ENCODE data around the gene FOSL1. TPM values are rescaled to one million over a fixed set of nuclear protein-coding genes. Genes with fewer than 3 reads are reported as not detected.

FOSL1 gene
- total RNA-seq, 1 experiment from 2014 or later: 20.5 TPM

- CTCF ChIA-PET: interaction anchor here (0.6 to 2.7 kb wide), 6 partner anchors 8 to 64 kb away, joined by 3 to 9 read pairs (median 4); partner anchors contain the start of gene MUS81
- no peak overlapping the region for H3K27ac Mint-ChIP-seq
- POLR2A ChIA-PET: no interaction called here
Measured at GRCh38 chr11:65843811-65844210, 56.4 kb downstream of the FOSL1 start.

GRCh38 chr11:65842144-65842543 lies 58.0 kb downstream of the FOSL1 start:
- Mint-ChIP-seq H3K9me3 (no peaks in the 10 kb centered on the region), H3K27me3 (ENCODE audit: low read depth) (peaks cover 3% of the 10 kb centered on the region), H3K36me3 (no peaks in the 10 kb centered on the region), H3K27ac (no peak overlapping the region), H3K4me3 (no peak overlapping the region), H3K4me1 (no peaks in the 10 kb centered on the region)
- POLR2A ChIA-PET: no interaction called here
- no peak for ATAC-seq
- CTCF ChIA-PET: interaction anchor here (1.7 to 2.7 kb wide), 3 partner anchors 10 to 62 kb away, joined by 4 to 9 read pairs (median 6); partner anchors contain the start of gene MUS81
- TF ChIP-seq MAX (CRISPR knock-in tag; IDR thresholded peaks at IDR 0.05): no peak
- no peak for TF ChIP-seq PREB (CRISPR knock-in tag; IDR thresholded peaks at IDR 0.05; ENCODE audit: borderline replicate concordance)
- TF ChIP-seq, protein P1, sequence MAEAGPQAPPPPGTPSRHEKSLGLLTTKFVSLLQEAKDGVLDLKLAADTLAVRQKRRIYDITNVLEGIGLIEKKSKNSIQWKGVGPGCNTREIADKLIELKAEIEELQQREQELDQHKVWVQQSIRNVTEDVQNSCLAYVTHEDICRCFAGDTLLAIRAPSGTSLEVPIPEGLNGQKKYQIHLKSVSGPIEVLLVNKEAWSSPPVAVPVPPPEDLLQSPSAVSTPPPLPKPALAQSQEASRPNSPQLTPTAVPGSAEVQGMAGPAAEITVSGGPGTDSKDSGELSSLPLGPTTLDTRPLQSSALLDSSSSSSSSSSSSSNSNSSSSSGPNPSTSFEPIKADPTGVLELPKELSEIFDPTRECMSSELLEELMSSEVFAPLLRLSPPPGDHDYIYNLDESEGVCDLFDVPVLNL (CRISPR knock-in tag; IDR thresholded peaks at IDR 0.05; ENCODE audit: borderline replicate concordance, low read depth): no peak
- no peak for TF ChIP-seq NFATC4 (CRISPR knock-in tag; IDR thresholded peaks at IDR 0.05)
- TF ChIP-seq, protein P2, sequence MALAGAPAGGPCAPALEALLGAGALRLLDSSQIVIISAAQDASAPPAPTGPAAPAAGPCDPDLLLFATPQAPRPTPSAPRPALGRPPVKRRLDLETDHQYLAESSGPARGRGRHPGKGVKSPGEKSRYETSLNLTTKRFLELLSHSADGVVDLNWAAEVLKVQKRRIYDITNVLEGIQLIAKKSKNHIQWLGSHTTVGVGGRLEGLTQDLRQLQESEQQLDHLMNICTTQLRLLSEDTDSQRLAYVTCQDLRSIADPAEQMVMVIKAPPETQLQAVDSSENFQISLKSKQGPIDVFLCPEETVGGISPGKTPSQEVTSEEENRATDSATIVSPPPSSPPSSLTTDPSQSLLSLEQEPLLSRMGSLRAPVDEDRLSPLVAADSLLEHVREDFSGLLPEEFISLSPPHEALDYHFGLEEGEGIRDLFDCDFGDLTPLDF (CRISPR knock-in tag; IDR thresholded peaks at IDR 0.05): no peak
- no peak for DNase-seq (ENCODE audit: low spot score)

More at GRCh38 chr11:65843811-65844210, 56.4 kb downstream of the FOSL1 start:
- Mint-ChIP-seq H3K36me3 (no peaks in the 10 kb centered on the region), H3K9me3 (no peaks in the 10 kb centered on the region), H3K4me1 (no peaks in the 10 kb centered on the region), H3K4me3 (no peak overlapping the region), H3K27me3 (ENCODE audit: low read depth) (peaks cover 13% of the 10 kb centered on the region)
- TF ChIP-seq ZNF416 (CRISPR knock-in tag; IDR thresholded peaks at IDR 0.05): no peak
- TF ChIP-seq ZBTB21 (CRISPR knock-in tag; IDR thresholded peaks at IDR 0.05; ENCODE audit: borderline replicate concordance): no peak
- no peak for TF ChIP-seq NR3C1 (CRISPR knock-in tag; conservative IDR thresholded peaks at IDR 0.05; ENCODE audit: low read depth)
- TF ChIP-seq ZNF317 (CRISPR knock-in tag; IDR thresholded peaks at IDR 0.05; ENCODE audit: borderline replicate concordance, low read depth): no peak
- TF ChIP-seq, protein P3, sequence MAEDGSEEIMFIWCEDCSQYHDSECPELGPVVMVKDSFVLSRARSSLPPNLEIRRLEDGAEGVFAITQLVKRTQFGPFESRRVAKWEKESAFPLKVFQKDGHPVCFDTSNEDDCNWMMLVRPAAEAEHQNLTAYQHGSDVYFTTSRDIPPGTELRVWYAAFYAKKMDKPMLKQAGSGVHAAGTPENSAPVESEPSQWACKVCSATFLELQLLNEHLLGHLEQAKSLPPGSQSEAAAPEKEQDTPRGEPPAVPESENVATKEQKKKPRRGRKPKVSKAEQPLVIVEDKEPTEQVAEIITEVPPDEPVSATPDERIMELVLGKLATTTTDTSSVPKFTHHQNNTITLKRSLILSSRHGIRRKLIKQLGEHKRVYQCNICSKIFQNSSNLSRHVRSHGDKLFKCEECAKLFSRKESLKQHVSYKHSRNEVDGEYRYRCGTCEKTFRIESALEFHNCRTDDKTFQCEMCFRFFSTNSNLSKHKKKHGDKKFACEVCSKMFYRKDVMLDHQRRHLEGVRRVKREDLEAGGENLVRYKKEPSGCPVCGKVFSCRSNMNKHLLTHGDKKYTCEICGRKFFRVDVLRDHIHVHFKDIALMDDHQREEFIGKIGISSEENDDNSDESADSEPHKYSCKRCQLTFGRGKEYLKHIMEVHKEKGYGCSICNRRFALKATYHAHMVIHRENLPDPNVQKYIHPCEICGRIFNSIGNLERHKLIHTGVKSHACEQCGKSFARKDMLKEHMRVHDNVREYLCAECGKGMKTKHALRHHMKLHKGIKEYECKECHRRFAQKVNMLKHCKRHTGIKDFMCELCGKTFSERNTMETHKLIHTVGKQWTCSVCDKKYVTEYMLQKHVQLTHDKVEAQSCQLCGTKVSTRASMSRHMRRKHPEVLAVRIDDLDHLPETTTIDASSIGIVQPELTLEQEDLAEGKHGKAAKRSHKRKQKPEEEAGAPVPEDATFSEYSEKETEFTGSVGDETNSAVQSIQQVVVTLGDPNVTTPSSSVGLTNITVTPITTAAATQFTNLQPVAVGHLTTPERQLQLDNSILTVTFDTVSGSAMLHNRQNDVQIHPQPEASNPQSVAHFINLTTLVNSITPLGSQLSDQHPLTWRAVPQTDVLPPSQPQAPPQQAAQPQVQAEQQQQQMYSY (CRISPR knock-in tag; IDR thresholded peaks at IDR 0.05): no peak
- no peak for TF ChIP-seq ZNF671 (CRISPR knock-in tag; IDR thresholded peaks at IDR 0.05)
- TF ChIP-seq ZBTB43 (CRISPR knock-in tag; IDR thresholded peaks at IDR 0.05): no peak
- TF ChIP-seq, protein P4, sequence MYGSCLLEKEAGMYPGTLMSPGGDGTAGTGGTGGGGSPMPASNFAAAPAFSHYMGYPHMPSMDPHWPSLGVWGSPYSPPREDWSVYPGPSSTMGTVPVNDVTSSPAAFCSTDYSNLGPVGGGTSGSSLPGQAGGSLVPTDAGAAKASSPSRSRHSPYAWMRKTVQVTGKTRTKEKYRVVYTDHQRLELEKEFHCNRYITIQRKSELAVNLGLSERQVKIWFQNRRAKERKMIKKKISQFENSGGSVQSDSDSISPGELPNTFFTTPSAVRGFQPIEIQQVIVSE (CRISPR knock-in tag; IDR thresholded peaks at IDR 0.05; ENCODE audit: borderline replicate concordance): no peak
- ATAC-seq (no peak), DNase-seq (ENCODE audit: low spot score) (no peak)

Other genes starting within 250 kb of the FOSL1 start
- gene RELA, start 237.5 kb downstream of the FOSL1 start, total RNA-seq (2021): 26.3 to 35.1 TPM (median 29.0 TPM) in 3 replicates
- 44.9 to 56.6 TPM (median 46.0 TPM) in 3 replicates for gene KAT5, start 188.1 kb downstream of the FOSL1 start, total RNA-seq (2021)
- gene RNASEH2C, start 179.6 kb downstream of the FOSL1 start, total RNA-seq (2021): 42.1 to 53.0 TPM (median 52.2 TPM) in 3 replicates
- 16.5 to 17.7 TPM (median 17.2 TPM) in 3 replicates for gene AP5B1, start 119.4 kb downstream of the FOSL1 start, total RNA-seq (2021)
- 6.8 to 7.7 TPM (median 7.7 TPM) in 3 replicates for gene OVOL1, start 113.3 kb downstream of the FOSL1 start, total RNA-seq (2021)
- gene SNX32, start 66.4 kb downstream of the FOSL1 start, total RNA-seq (2021): 2.2 to 3.4 TPM (median 2.9 TPM) in 3 replicates
- gene CFL1, start 42.2 kb downstream of the FOSL1 start, total RNA-seq (2021): 1,014 to 1,073 TPM (median 1,031 TPM) in 3 replicates
- 44.9 to 45.9 TPM (median 45.1 TPM) in 3 replicates for gene MUS81, start 40.0 kb downstream of the FOSL1 start, total RNA-seq (2021)
- gene EFEMP2, start 27.6 kb downstream of the FOSL1 start, total RNA-seq (2021): 14.2 to 17.9 TPM (median 17.8 TPM) in 3 replicates
- gene CTSW, start 20.6 kb downstream of the FOSL1 start, total RNA-seq (2021): 0.18 TPM in 1 of 3 replicates, not detected in the others
- gene FIBP, start 11.9 kb downstream of the FOSL1 start, total RNA-seq (2021): 91.6 to 93.1 TPM (median 92.2 TPM) in 3 replicates
- gene CCDC85B, start 9.7 kb downstream of the FOSL1 start, total RNA-seq (2021): 52.7 to 55.3 TPM (median 53.0 TPM) in 3 replicates
- 28.5 to 31.9 TPM (median 30.6 TPM) in 3 replicates for gene C11orf68, start 18.7 kb upstream of the FOSL1 start, total RNA-seq (2021)
- 111 to 129 TPM (median 114 TPM) in 3 replicates for gene DRAP1, start 19.0 kb upstream of the FOSL1 start, total RNA-seq (2021)
- 3.4 to 4.5 TPM (median 4.1 TPM) in 3 replicates for gene TSGA10IP, start 45.1 kb upstream of the FOSL1 start, total RNA-seq (2021)
- 52.3 to 57.0 TPM (median 52.5 TPM) in 3 replicates for gene SART1, start 61.3 kb upstream of the FOSL1 start, total RNA-seq (2021)
- 29.7 to 37.6 TPM (median 32.6 TPM) in 3 replicates for gene EIF1AD, start 101.8 kb upstream of the FOSL1 start, total RNA-seq (2021)
- 269 to 314 TPM (median 310 TPM) in 3 replicates for gene BANF1, start 102.1 kb upstream of the FOSL1 start, total RNA-seq (2021)
- 0.72 to 2.7 TPM (median 1.9 TPM) in 3 replicates for gene CST6, start 111.6 kb upstream of the FOSL1 start, total RNA-seq (2021)
- not detected in 3 replicates for gene CATSPER1, start 126.1 kb upstream of the FOSL1 start, total RNA-seq (2021)
- gene GAL3ST3, start 148.8 kb upstream of the FOSL1 start, total RNA-seq (2021): 21.3 to 22.6 TPM (median 21.6 TPM) in 3 replicates
- 235 to 295 TPM (median 251 TPM) in 3 replicates for gene SF3B2, start 152.0 kb upstream of the FOSL1 start, total RNA-seq (2021)
- gene PACS1, start 169.9 kb upstream of the FOSL1 start, total RNA-seq (2021): 30.1 to 34.8 TPM (median 30.9 TPM) in 3 replicates